Gastrocnemius medialis (tissue), 4 donors: ENCODE results near the gene KCNAB1. TPM values are rescaled to one million over a fixed set of nuclear protein-coding genes. Genes with fewer than 3 reads are reported as not detected.

Source experiments
- ATAC-seq, 2 donors: fragments of 150-250 bp; one replicate each; pipeline ENCODE4 v1.9.1; 2016
- DNase-seq, 2 donors: peaks; one replicate each; pipeline ENCODE4 v3.0.0-alpha.2; 2019
- H3K27ac ChIP-seq, 4 donors: fragments of 200-600 bp; sonication (generic); 1 replicate in 1 of 4; 2 replicates in 3 of 4; pipeline ENCODE4 v1.5.1; 2016 to 2018; ENCODE audit warnings: mild to moderate bottlenecking in 2 of 4, moderate library complexity in 1 of 4
- H3K27me3 ChIP-seq, 3 donors: fragments of 200-600 bp; sonication (generic) in 2 of 3; 1 replicate in 1 of 3; 2 replicates in 2 of 3; pipeline versions ENCODE4 v1.5.1 to v1.6.0; 2016 to 2019; ENCODE audit warnings: mild to moderate bottlenecking in 1 of 3, moderate library complexity in 1 of 3
- H3K36me3 ChIP-seq, 2 donors: fragments of 200-600 bp; sonication (generic) in 1 of 2; one replicate each; pipeline ENCODE4 v1.5.1; 2017 to 2018
- H3K4me1 ChIP-seq, 2 donors: fragments of 200-600 bp; sonication (generic) in 1 of 2; one replicate each; pipeline ENCODE4 v1.5.1; 2016 to 2017; ENCODE audit warnings: mild to moderate bottlenecking in 2 of 2
- H3K4me3 ChIP-seq, 4 donors: fragments of 200-600 bp; sonication (generic) in 3 of 4; 1 replicate in 1 of 4; 2 replicates in 3 of 4; pipeline ENCODE4 v1.5.1; 2016 to 2019; ENCODE audit warnings: mild to moderate bottlenecking in 2 of 4
- H3K9me3 ChIP-seq, 3 donors: fragments of 200-600 bp; sonication (generic) in 2 of 3; 1 replicate in 1 of 3; 2 replicates in 2 of 3; pipeline ENCODE4 v1.5.1; 2016 to 2019
- POLR2A ChIP-seq, 2 donors: fragments of 450-650 bp; IDR thresholded peaks; one replicate each; pipeline ENCODE4 v1.6.1; 2017; ENCODE audit warnings: antibody characterized with exemption in 2 of 2, mild to moderate bottlenecking in 2 of 2, moderate library complexity in 2 of 2
- in situ Hi-C, 4 donors: fragments of 200-750 bp; cut with MboI; loops; one replicate each; pipeline versions ENCODE4 v1.15.0 to v1.8.0; 2017; ENCODE audit warnings: low sequenced_read_pairs in 4 of 4
- intact Hi-C: fragments of 100-400 bp; cut with DNase I; formaldehyde crosslinking; loops from one replicate; pipeline ENCODE4 v1.15.1; 2023; ENCODE audit warnings: low total_unique reads
- total RNA-seq, 4 donors: library from RNA; depleted of rRNA; stranded (reverse); fragments of >200 nt; gene quantifications; one replicate each; pipeline versions ENCODE4 v1.1.0 to v1.2.3, GENCODE V29; 2016
- TF ChIP-seq, protein P1 (sequence below), 5 experiments: fragments of 450-650 bp in 3 of 5; fragments of 200-600 bp in 2 of 5; sonication (generic) in 2 of 5; IDR thresholded peaks in 4 of 5; conservative IDR thresholded peaks in 1 of 5; 1 replicate in 4 of 5; 2 replicates in 1 of 5; pipeline ENCODE4 v1.5.1; 2016 to 2019; ENCODE audit warnings: antibody characterized with exemption in 5 of 5, mild to moderate bottlenecking in 3 of 5, moderate library complexity in 3 of 5

The KCNAB1 gene
- total RNA-seq, 4 donors from 2014 or later = 0.46 to 3.6 (median 1.9) TPM

DNA sequence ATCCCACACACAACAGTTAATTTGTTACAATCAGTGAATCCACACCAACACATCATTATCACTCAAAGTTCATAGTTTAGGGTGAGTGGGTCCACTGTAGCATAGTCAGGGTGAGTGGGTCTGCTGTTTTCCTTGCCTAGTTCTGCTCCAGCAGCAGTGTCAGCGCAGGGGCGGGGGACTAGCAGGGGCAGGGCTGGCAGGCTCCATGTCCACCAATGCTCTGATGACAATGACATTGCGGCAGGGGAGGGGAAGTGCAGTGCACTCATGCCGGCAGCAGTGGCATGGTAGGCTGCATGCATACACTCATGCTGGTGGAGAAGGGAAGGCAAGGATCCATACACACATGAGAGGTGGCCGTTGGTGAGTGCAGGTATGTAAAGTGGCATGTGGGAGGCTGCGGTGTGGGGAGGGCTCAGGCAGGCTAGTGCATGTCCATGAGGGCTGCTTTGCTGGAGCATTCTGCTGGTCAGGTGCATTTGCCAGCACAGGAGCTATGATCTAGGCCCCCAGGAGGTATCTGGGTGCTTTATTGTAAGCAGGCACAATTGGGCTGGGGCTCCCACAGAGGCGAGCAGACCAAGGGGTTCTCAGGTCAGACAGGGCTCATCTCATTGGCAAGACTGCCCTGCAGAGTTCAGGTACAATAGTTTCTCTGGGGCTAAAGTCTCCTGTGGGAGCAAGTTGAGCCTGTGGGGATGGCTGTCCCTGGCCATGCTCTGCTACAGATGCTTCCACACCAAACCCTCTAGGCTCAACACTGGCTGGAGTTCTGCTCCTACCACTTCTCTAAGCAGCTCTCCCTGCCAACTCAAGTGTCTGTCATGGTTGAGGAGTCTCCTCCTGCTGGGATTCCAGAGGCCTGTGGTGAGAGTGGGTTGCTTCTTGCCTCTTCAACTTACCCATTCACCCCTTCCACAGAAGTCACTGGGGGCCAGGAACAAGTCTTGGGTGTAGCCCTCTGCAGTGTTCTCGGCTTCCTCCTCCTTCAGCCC lies 81.3 kb downstream of the KCNAB1 start:
- no peaks in the 10 kb centered on the region for H3K4me1 ChIP-seq
- no peak overlapping the region for H3K4me3 ChIP-seq
- intact Hi-C loops (no loop called here), in situ Hi-C loops (no loop called here)
- H3K27me3 ChIP-seq = no peaks in the 10 kb centered on the region
- no peak for ATAC-seq
- TF ChIP-seq, protein P1, sequence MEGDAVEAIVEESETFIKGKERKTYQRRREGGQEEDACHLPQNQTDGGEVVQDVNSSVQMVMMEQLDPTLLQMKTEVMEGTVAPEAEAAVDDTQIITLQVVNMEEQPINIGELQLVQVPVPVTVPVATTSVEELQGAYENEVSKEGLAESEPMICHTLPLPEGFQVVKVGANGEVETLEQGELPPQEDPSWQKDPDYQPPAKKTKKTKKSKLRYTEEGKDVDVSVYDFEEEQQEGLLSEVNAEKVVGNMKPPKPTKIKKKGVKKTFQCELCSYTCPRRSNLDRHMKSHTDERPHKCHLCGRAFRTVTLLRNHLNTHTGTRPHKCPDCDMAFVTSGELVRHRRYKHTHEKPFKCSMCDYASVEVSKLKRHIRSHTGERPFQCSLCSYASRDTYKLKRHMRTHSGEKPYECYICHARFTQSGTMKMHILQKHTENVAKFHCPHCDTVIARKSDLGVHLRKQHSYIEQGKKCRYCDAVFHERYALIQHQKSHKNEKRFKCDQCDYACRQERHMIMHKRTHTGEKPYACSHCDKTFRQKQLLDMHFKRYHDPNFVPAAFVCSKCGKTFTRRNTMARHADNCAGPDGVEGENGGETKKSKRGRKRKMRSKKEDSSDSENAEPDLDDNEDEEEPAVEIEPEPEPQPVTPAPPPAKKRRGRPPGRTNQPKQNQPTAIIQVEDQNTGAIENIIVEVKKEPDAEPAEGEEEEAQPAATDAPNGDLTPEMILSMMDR (IDR thresholded peaks at IDR 0.05 in 4 of 5, conservative IDR thresholded peaks at IDR 0.05 in 1 of 5) = no peak
- no peak for TF ChIP-seq POLR2A (IDR thresholded peaks at IDR 0.05)
- H3K9me3 ChIP-seq = no peaks in the 10 kb centered on the region
- no peak for DNase-seq
- H3K27ac ChIP-seq = no peak overlapping the region
- H3K36me3 ChIP-seq = no peaks in the 10 kb centered on the region

DNA sequence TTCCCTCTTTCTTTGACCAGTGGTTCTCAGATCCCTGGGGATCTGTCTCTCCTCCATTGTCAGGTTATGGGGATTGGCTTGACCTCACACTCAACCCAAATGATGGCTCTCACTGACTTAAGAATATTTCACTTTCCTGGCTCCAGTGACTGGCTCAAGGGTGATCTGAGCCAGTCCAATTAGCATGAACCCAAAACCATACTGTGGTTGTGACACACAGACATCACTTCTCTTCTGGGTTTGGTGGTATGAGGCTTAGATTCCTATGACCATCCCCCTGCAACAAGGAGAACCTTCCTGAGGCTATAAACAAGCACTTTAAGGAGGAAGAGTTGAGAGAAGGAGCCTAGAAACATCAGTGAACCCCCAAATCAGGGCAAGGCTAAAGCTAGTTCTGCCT lies 85.8 kb downstream of the KCNAB1 start:
- H3K36me3 ChIP-seq = no peaks in the 10 kb centered on the region
- in situ Hi-C loops = no loop called here
- ATAC-seq (no peak), DNase-seq (no peak)
- intact Hi-C loops = no loop called here
- no peak overlapping the region for H3K4me3 ChIP-seq
- no peak overlapping the region for H3K27ac ChIP-seq
- H3K4me1 ChIP-seq = no peaks in the 10 kb centered on the region
- no peak for TF ChIP-seq POLR2A (IDR thresholded peaks at IDR 0.05)
- TF ChIP-seq, protein P1 (IDR thresholded peaks at IDR 0.05 in 4 of 5, conservative IDR thresholded peaks at IDR 0.05 in 1 of 5) = no peak
- H3K27me3 ChIP-seq = no peaks in the 10 kb centered on the region
- H3K9me3 ChIP-seq = no peaks in the 10 kb centered on the region

DNA sequence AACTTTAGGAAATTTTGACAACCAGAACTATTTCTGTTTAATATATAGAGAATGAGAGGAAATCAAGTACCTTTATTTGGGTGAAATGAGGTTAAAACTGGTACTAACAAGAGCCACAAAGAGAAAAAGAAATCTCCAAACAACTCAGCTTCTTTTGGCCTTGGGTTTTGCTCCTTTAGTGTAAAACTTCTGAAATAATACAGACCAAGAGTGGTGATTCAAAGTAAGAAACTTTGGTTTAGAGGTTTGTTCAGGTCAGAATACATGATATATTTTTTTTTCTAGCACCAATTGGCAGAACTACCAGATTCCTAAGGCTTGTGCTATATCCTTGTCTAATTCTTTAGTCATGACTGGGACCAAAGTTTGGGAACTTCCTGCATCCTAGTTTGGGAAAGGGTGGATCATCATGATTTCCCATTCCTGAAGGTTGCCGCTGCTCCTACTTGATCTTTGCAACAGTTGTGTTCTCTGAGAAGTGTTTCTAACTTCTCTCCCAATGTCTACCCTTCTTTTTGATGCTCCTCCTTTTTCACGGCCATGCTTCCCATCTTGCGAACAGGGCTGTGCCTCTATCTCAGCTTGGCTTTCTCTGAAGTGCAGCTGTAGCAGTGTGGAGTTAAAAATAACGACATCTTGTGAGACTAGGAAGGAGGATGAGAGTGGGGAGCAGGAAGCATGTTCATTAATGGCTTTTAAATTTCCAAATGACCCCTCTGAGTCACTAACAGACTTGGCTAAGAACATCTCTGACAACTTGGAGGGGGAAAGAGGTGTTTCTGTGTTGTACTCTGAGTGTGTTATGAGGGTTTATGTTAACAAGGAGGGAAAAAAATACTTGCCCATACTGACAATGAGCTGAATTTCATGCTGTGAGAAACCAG lies 87.7 kb downstream of the KCNAB1 start:
- no peak overlapping the region for H3K27ac ChIP-seq
- no peaks in the 10 kb centered on the region for H3K36me3 ChIP-seq
- TF ChIP-seq, protein P1 (IDR thresholded peaks at IDR 0.05 in 4 of 5, conservative IDR thresholded peaks at IDR 0.05 in 1 of 5) = no peak
- TF ChIP-seq POLR2A (IDR thresholded peaks at IDR 0.05) = no peak
- H3K4me1 ChIP-seq = no peaks in the 10 kb centered on the region
- no peaks in the 10 kb centered on the region for H3K9me3 ChIP-seq
- DNase-seq = no peak
- no peak for ATAC-seq
- no peaks in the 10 kb centered on the region for H3K27me3 ChIP-seq
- in situ Hi-C loops = no loop called here
- H3K4me3 ChIP-seq = no peak overlapping the region
- intact Hi-C loops = no loop called here

DNA sequence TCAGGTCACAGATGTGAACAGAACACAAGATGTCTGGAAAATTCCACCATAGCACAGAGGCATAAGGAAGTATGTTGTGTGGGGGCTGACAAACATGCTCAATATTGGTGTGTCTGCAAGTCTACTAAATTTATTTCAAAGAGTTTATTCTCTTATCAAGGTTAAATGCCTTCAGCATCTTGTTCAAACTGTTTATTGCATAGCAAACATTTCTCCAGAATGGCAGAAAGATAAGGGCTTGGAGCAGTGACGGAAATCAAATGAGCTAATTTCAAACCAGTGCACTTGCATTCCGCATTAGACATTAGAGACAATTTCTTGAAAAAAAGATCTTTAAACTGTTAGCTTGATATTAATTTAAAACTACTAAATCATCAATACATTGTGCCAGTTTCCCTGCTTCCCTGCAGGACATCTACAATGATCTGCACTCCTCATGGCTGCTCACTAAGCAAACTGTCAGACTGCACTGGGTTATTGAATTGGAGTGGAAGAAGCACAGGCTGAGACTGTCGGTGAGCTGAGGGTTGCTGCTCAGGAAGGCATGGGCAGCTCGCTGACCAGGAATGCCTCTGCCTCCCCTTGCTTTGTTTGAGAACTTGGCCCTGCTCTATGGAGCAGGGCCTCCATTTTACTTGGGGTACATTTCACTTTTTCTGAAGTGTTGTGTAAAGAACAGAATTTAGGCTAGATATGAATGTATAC lies 89.4 kb downstream of the KCNAB1 start:
- no peak overlapping the region for H3K27ac ChIP-seq
- H3K36me3 ChIP-seq = no peaks in the 10 kb centered on the region
- no peak for ATAC-seq
- H3K9me3 ChIP-seq = no peaks in the 10 kb centered on the region
- H3K27me3 ChIP-seq = no peaks in the 10 kb centered on the region
- in situ Hi-C loops (no loop called here), intact Hi-C loops (no loop called here)
- TF ChIP-seq POLR2A (IDR thresholded peaks at IDR 0.05) = no peak
- TF ChIP-seq, protein P1 (IDR thresholded peaks at IDR 0.05 in 4 of 5, conservative IDR thresholded peaks at IDR 0.05 in 1 of 5) = no peak
- no peaks in the 10 kb centered on the region for H3K4me1 ChIP-seq
- H3K4me3 ChIP-seq = no peak overlapping the region
- no peak for DNase-seq
